HG03039 (cell line): ENCODE data around the gene RFX7.
"Not testable (repeated sequence)": the region's sequence is repeated elsewhere in the genome, so short reads cannot be mapped to it uniquely, and the experiment has no call there.

Experiments used
- ATAC-seq: cut with Tn5 transposase; IDR thresholded peaks from one replicate; pipeline ENCODE4 v1.9.1; 2021; ENCODE audit warnings: mild to moderate bottlenecking, moderate library complexity; ENCODE audit not compliant: unreplicated experiment

RFX7 gene

DNA sequence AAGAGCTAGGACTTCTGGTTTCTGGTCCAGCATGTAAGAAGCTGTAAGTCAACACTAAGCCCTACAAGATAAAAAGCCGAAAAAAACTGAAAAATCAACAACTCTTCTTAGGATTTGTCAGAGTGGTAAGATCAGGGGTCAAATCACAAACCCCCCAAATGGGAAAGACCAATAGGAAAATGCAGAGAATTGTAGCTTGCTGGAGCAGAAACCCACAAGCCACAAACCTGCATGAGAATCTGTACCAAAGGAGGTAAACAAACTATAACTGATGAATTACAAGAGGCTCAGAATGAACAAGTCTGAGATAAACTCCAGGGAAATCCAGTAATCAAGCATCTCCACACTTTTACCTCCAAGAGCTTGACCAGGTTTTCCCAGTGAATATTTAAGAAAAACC is 36.0 kb downstream of the RFX7 start:
- no peak for ATAC-seq

DNA sequence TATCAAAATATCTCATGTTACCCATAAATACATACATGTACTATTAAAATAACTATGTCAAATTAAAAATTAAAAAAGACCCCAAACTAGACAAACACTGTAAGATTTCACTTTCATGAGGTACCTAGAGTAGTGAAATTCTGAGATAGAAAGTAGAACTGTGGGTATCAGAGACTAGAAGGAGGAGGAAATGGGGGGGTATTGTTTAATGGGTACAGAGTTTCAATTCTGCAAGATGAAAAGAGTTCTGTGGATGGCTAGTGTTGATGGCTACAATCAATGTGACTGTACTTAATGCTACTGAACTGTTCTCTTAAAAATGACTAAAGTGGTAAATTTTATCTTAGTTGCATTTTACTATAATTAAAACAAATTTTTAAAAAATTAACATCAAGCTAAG is 36.6 kb downstream of the RFX7 start:
- peak; percentile 39 for ATAC-seq

DNA sequence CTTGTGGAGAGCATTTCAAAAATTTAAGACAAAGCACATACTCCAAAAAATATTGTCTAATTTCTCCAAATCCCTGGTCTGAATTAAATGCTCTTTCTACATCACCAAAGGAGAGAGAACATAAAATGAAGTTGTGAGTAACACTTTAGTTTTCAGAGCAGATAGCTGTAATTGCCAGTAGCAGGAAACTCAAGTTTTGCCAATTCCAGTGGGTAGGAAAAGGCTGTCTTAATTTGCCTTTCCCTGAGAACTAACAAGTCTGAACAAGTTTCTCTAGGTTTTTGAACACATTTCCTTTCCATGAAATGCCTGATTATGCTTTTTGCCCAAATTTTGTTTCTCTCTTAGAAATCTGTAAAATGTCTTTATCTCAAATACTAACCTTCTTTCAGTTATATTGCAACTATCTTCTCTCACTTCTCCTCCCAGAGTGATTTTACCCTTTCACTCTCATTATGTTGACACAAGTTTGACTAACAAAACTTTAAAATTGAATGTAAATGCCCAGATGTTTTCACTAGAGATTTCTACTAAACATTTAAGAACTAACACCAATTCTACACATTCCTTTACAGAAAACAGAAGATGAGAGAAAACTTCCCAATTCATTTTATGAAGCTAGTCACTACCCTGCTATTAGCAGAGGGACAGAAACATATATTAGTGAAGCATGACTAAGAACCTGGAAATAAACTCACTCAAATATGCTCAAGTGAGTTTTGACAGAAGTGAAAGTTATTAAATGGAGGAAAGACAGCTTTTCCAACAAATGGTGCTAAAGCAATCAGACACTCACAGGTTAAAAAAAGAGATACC is 38.4 kb downstream of the RFX7 start:
- ATAC-seq = no peak

DNA sequence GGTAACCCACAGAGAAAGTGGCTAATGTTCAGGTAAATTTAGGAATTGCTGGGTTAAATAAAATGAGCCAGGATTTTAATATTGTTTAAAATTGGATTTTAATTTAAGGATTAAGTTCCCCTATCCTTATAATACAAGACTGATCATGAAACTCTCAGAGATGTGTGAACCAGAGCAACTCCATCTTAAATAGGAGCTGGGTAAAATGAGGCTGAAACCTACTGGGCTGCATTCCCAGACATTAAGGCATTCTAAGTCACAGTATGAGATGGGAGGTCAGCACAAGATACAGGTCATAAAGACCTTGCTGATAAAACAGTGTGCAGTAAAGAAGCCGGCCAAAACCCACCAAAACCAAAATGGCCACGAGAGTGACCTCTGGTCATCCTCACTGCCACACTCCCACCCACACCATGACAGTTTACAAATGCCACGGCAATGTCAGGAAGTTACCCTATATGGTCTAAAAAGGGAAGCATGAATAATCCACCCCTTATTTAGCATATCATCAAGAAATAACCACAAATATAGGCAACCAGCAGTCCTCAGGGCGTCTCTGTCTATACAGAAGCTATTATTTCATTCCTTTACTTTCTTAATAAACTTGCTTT is 40.3 kb downstream of the RFX7 start:
- ATAC-seq = not testable (repeated sequence)

DNA sequence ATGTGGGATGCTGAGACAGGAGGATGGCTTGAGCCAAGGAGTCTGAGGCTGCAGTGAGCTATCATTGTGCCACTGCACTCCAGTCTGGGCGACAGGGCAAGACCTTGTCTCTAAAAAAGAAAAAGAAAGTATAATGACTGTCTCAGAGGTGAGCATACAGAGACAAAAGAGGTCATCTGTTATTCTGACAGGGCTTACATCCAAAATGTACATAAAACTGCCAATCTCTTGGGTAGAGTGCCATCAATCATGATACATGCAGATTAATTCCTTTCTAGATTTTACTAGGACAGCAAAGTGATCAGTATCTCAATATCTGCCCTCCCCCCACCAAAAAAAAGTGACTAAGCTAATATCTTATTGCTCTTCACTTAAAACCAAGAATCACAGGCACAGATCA is 41.0 kb downstream of the RFX7 start:
- ATAC-seq = no peak

DNA sequence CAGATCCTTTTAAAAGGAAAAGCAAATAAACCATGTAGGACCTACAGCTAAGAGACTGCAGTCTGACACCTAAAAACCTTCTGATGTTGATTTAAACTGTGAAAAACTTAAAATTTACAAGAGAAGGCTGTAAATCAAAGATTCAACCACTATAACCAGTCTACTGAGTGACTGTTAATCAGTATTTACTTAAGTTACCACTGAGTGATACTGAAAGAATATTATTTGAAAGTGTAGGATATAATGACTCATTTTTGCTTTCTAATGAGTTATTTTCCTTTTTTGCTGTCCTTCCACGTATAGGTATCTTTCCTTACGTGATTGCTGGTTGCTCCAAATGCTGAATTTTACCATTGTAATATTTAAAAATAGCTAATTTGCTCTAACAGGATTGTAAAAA is 44.6 kb downstream of the RFX7 start:
- ATAC-seq = peak; percentile 72

DNA sequence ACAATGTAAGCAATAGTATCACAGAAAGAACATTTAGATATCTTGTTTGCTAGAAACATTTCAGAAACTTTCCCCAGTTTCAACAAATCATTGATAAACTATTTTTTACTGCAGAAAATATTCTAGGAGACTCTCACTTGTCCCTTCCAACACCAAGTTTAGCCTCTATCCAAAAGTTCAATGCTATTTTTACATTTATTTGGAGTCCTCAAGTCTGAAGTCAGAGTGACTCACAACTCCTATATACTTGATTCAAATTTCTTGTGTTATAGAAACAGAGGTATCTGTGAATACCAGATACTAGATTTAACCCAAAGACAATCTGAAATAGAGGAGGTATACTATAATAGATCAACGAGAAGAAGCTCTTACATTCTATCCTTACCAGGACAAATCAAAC is 49.6 kb downstream of the RFX7 start:
- no peak for ATAC-seq

DNA sequence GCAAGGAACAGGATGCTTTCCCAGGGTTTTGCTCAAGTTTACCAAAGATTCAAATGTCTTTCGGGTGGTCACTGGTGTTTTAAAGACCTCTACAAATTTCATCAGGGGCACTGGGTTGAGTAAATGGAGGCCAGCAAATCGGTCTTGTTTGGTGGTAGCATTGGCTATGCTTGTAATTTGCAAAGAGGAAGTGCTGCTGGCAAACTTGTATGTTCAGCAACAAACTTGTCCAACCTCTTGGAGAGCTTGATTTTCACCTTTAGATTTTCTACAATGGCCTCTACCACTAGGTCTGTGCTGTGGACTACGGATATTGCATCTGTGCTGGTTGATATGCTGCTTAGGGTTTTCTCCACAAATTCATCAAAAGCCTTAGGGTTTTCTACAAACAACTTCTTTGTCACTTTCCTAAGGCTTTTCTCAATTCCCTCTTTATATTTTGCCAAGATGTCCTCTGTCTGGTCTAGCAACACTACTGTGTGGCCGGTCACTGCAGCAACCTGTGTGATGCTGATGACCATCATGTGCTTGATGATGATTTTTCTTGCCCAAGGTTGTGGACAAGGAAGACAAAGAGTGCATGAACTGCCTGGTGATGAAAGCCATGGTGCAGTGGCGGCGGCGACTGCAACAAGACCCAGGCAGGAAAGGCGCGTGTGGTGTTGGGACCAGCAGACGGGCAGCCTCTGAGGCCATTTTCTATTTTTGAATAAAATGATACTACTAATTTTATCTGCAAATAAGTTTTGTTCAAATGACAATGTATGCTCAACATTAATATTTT is 50.8 kb downstream of the RFX7 start:
- no peak for ATAC-seq

DNA sequence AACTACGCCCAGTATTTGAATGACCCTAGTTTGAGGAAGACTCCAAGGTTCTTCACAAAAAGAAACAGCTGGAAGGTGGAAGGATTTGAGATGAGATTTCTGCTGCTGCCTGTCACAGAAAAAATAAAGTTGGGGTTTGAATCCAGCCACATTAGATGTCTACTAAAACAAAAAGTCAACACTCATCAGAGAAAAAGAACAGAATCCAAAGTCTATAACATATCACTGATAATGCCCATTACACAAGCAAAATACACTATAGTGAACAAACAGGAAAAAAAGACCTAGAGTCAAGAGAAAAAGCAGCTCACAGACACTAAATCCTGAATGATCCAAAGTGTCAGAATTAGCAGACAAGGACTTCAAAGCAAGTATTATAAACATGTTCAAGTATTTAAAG is 56.0 kb downstream of the RFX7 start:
- no peak for ATAC-seq

DNA sequence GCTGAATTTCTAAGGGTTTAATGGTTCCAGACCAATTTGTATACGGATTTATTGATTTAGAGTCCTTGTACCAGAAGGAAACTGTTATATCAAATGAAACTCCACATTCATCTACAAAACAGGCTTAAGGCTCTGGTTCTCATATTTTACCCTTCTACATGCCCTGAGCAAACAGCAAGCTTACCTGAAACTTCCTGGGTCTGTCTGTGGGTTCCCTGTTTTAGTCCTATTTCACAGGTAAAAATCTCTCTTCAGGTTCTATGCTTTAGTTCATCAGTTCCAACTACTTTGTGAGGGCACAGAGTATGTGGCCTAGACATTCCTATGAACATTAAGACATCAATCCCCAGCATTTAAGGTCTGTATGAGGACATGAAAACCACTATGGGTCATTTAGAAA is 57.7 kb downstream of the RFX7 start:
- ATAC-seq = no peak

DNA sequence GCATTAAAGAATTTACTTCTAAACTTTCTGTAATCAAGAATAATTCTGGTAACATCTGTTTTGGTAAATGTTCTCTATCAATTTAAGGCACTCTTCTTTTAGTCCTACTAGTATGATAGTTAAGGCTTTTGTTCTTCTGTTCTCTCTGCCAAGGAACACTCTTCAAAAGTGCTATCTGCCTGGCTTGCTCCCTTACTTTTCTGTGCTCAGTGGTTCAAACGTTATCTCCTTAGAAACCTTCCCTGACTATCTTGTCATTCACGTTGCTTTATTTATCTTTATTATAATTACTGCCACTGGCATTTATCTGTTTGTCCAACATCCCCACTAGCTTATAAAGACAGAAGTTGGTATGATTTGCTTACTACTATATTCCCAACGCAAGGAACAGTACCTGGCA is 59.2 kb downstream of the RFX7 start:
- no peak for ATAC-seq

DNA sequence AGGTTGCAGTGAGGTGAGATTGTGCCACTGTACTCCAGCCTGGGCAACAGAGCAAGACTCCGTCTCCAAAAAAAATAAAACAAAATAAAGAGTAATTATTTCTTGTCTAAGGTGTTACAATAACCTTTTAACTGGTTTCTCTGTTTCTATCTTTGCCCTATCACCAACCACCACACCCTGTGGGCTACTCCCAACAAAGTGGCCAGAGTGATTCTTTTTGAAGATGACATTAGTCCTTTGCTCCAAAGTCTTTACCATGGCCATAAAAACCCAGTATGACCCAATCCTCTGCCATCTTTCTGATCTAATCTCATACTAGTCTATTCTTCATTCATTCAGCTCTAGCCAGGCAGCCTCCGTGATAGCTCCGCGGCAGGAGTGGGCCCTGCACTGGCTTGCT is 62.8 kb downstream of the RFX7 start:
- no peak for ATAC-seq

DNA sequence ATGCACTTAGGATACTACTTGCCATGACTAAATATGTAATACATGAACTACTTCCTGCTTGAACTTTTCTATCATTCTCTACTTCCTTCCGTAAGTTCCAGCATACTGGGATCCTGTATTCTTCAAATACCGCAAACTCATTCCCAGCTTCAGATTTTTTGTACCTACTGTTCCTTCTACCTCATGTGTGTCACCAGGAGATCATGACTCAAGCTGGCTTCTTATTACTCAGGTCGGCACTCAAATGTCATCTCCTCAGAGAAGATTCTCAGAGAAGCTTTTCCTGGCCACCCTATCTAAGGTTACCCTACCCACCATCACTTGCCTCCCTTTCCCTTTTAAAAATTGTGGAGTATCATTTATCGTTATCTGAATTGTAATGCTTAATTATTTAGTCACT is 66.7 kb downstream of the RFX7 start:
- ATAC-seq = no peak

DNA sequence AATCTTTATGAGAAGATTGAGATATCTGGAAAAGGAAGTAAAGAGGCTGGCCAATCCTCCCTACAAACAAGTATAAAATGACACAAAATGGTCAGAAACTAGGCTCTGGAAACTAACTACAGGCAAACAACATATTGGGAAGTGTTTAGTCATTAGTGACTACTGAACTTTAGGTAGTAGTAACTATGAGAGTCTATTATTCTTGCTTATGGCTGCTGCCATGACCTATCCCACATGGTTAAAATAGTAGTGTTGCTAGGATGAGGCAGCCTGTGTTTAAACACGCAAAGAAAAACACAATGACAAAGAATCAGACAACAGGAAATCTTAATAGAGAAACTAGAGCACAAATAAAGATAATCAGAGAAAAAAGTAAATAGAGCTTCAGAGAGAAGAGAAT is 67.9 kb downstream of the RFX7 start:
- ATAC-seq = no peak

DNA sequence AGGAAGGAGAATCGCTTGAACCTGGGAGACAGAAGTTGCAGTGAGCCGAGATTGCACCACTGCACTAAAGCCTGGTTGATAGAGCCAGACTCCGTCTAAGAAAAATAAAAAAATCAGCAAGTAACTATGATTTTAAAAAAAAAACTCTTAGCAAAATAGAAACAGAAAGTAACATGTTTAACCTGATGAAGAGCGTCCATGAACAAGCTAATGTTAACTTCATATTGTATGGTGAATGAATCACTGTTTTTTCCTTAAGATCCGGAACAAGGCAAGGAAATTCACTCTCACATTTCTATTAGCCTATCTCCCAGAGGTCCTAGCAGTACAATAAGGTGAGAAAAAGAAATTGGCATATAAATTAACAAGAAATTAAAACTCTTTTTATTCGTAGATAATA is 69.0 kb downstream of the RFX7 start:
- no peak for ATAC-seq

DNA sequence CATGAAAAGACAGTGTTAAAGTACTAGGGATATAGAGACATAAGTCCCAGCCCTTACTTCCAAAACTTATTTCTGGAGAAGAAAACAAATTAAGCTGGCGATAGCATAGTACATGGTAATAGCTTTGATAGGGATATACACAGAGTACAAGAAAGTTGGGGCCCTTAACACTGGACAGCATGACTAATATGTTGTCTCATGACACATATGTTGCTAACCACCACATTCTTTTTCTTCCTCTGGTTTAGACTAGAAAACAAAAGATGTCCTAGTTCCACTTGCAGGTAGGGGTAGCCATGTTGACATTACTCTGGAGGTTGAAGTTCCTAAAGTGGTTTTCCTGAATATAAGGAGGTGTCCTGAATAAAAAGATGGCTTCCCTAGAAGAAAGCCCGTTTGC is 75.3 kb downstream of the RFX7 start:
- ATAC-seq = no peak

DNA sequence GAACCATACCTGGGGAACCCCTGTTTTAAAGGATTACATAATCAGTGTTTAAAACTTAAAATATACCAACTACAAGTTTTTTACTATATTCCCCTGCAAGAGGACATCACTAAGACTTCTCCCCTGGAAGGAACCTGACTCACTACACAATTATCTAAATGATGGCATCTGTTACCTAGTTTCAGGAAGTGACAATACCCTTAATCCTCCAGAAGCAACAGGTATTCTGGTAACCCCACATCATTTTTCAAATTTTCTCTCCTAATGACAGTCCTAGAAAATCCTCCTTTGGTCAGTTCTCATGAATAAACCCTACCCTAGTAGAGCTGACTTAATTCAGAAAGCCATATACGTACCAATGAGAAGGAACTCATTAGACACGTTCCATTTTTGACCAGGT is 78.4 kb downstream of the RFX7 start:
- no peak for ATAC-seq

DNA sequence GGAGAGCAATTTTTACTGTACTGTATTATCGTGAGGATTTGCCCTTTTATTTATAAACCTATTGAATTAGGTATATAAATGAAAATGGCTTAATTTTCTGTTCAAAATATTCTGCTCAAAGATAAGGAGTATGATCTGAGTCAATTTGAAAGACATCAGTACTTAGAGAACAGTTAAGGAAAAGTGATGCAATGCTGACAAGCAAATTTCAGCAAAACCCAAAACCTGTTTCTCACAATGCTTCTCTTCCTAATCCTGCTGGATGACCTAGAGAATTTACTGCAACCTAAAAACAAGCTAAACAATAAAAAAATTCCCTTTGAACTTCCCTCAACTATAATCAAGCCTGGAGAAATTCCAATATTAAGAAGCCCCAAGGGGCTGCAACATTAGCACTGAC is 82.7 kb downstream of the RFX7 start:
- ATAC-seq = no peak

DNA sequence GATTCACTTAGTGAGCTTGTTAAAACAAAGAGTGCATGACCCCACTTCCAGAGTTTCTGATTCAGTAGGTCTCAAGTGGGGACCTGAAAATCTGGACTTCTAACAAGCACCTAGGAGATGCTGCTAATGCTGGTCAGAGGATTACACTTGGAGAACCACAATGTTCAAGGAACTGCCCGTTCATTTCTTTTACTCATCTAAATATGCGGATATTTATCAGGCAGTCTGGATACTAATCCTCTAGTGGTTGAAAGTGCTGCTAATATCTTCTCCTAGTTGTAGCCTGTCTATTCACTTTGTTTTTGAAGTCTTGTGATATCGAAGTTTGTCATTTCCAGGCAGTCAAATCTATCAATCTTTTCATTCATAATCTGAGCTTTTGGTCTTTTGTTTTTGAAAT is 86.8 kb downstream of the RFX7 start:
- no peak for ATAC-seq

DNA sequence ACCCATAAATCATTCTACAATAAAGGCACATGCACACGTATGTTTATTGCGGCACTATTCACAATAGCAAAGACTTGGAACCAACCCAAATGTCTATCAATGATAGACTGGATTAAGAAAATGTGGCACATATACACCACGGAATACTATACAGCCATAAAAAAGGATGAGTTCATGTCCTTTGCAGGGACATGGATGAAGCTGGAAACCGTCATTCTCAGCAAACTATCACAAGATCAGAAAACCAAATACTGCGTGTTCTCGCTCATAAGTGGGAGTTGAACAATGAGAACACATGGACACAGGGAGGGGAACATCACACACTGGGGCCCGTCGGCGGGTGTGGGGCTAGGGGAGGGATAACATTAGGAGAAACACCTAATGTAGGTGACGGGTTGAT is 88.4 kb downstream of the RFX7 start:
- not testable (repeated sequence) for ATAC-seq

DNA sequence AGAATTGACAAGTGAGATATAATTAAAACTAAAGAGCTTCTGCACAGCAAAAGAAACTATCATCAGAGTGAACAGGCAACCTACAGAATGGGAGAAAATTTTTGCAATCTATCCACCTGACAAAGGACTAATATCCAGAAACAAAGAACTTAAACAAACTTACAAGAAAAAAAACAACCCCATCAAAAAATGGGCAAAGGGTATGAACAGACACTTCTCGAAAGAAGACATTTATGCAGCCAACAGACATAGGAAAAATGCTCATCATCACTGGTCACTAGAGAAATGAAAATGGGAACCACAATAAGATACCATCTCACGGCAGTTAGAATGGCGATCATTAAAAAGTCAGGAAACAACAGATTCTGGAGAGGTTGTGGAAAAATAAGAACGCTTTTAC is 88.9 kb downstream of the RFX7 start:
- not testable (repeated sequence) for ATAC-seq

DNA sequence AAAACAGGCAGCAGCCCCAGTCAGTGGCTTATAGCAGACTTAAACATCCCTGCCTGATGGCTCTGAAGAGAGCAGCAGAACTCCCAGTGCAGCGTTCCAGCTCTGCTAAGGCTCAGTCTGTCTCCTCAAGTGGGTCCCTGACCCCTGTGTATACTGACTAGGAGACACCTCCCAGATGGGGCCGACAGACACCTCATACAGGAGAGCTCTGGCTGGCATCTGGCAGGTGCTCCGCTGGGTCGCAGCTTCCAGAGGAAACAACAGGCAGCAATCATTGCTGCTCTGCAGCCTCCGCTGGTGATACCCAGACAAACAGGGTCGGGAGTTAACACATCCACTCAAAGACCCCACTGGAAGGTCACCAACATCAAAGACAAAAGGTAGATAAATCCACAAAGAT is 93.5 kb downstream of the RFX7 start:
- ATAC-seq = no peak
